HepG2 (cell line): ENCODE measurements around the gene HLA-F. TPM values are rescaled to one million over a fixed set of nuclear protein-coding genes. Genes with fewer than 3 reads are reported as not detected.

Experiments
- BORCS8-MEF2B ChIP-seq: sonication (generic); formaldehyde crosslinking; IDR thresholded peaks from 2 replicates; pipeline ENCODE4 v1.8.0; 2022; ENCODE audit warnings: mild to moderate bottlenecking, missing genetic modification reagents
- CREM ChIP-seq, 2 experiments: sonication (generic) in 1 of 2; formaldehyde crosslinking in 1 of 2; IDR thresholded peaks; 2 replicates each; pipeline versions ENCODE4 v1.4.0 to v1.6.1; 2016 to 2020; ENCODE audit warnings: antibody characterized with exemption in 1 of 2, mild to moderate bottlenecking in 1 of 2, missing genetic modification reagents in 1 of 2
- ELF3 ChIP-seq: IDR thresholded peaks from 2 replicates; pipeline ENCODE4 v1.6.1; 2016; ENCODE audit warnings: missing genetic modification reagents, missing compliant biosample characterization
- ERF ChIP-seq: IDR thresholded peaks from 2 replicates; pipeline ENCODE4 v1.6.1; 2018; ENCODE audit warnings: missing biosample characterization, missing genetic modification reagents
- GATAD2A ChIP-seq: IDR thresholded peaks from 2 replicates; pipeline ENCODE4 v1.6.1; 2016
- HNF1B ChIP-seq: sonication (generic); formaldehyde crosslinking; IDR thresholded peaks from 2 replicates; pipeline ENCODE4 v1.5.1; 2020; ENCODE audit warnings: mild to moderate bottlenecking, moderate library complexity, missing genetic modification reagents
- KDM5A ChIP-seq: fragments of 200-600 bp; sonication (generic); IDR thresholded peaks from 2 replicates; pipeline ENCODE4 v1.7.0; 2018; ENCODE audit warnings: antibody characterized with exemption, mild to moderate bottlenecking, low read length, borderline replicate concordance
- MAZ ChIP-seq, 2 experiments: sonication (generic) in 1 of 2; formaldehyde crosslinking in 1 of 2; IDR thresholded peaks; 2 replicates each; pipeline versions ENCODE4 v1.5.0 to v1.6.1; 2012 to 2020; ENCODE audit warnings: low read depth in 2 of 2, mild to moderate bottlenecking in 2 of 2, borderline replicate concordance in 1 of 2, improper control_type of control experiment in 1 of 2, low read length in 1 of 2, missing genetic modification reagents in 1 of 2, moderate library complexity in 1 of 2
- POLR2A ChIP-seq, 2 experiments: IDR thresholded peaks; 2 replicates each; pipeline ENCODE4 v1.6.1; 2011; ENCODE audit warnings: low read depth in 2 of 2, low read length in 2 of 2, mild to moderate bottlenecking in 1 of 2, moderate library complexity in 1 of 2; ENCODE audit not compliant: insufficient read depth in 1 of 2
- RCOR2 ChIP-seq: IDR thresholded peaks from 2 replicates; pipeline ENCODE4 v1.6.1; 2016; ENCODE audit warnings: missing biosample characterization, missing genetic modification reagents
- SCMH1 ChIP-seq: sonication (generic); formaldehyde crosslinking; IDR thresholded peaks from 2 replicates; pipeline ENCODE4 v1.9.0; 2021; ENCODE audit warnings: missing genetic modification reagents, mild to moderate bottlenecking, borderline replicate concordance
- THAP7 ChIP-seq: sonication (generic); formaldehyde crosslinking; IDR thresholded peaks from 2 replicates; pipeline ENCODE4 v1.8.1; 2023; ENCODE audit warnings: mild to moderate bottlenecking, missing genetic modification reagents
- ZBTB14 ChIP-seq: sonication (generic); formaldehyde crosslinking; IDR thresholded peaks from 2 replicates; pipeline ENCODE4 v1.4.0; 2020; ENCODE audit warnings: missing genetic modification reagents
- ZBTB4 ChIP-seq: sonication (generic); formaldehyde crosslinking; IDR thresholded peaks from 2 replicates; pipeline ENCODE4 v1.4.0; 2020; ENCODE audit warnings: missing genetic modification reagents, mild to moderate bottlenecking, borderline replicate concordance
- ZFP36L1 ChIP-seq: sonication (generic); formaldehyde crosslinking; IDR thresholded peaks from 2 replicates; pipeline ENCODE4 v1.8.0; 2022; ENCODE audit warnings: mild to moderate bottlenecking, missing genetic modification reagents, moderate library complexity
- ZNF317 ChIP-seq: sonication (generic); formaldehyde crosslinking; IDR thresholded peaks from 2 replicates; pipeline ENCODE4 v1.5.0; 2020; ENCODE audit warnings: mild to moderate bottlenecking, missing genetic modification reagents
- ZNF350 ChIP-seq: sonication (generic); formaldehyde crosslinking; IDR thresholded peaks from 2 replicates; pipeline ENCODE4 v1.4.0; 2020; ENCODE audit warnings: mild to moderate bottlenecking, low read depth, missing genetic modification reagents, borderline replicate concordance
- ZNF850 ChIP-seq: sonication (generic); formaldehyde crosslinking; conservative IDR thresholded peaks from 2 replicates; pipeline ENCODE4 v1.9.0; 2021; ENCODE audit warnings: mild to moderate bottlenecking, missing genetic modification reagents
- polyA plus RNA-seq, 8 experiments: library from polyadenylated mRNA; depleted of rRNA in 3 of 8; stranded (reverse) in 7 of 8; unstranded in 1 of 8; fragments of >200 nt; fragmentation: Illumina TruSeq in 4 of 8; extraction: Trizol in 4 of 8; gene quantifications; 2 replicates each; pipeline versions ENCODE4 v1.2.1 to v1.2.3, GENCODE V29; 2011 to 2016; ENCODE audit warnings: low read depth in 4 of 8, missing spikeins in 1 of 8, mixed read lengths in 1 of 8; ENCODE audit not compliant: insufficient read depth in 1 of 8
- total RNA-seq, 5 experiments: library from RNA; depleted of rRNA; stranded (reverse); fragments of >200 nt; fragmentation: Illumina TruSeq; extraction: Trizol; gene quantifications; 2 replicates each; pipeline ENCODE4 v1.2.3, GENCODE V29; 2016; ENCODE audit warnings: low read depth in 1 of 5
- TF ChIP-seq, protein P1 (sequence below): sonication (generic); formaldehyde crosslinking; IDR thresholded peaks from 2 replicates; pipeline ENCODE4 v1.8.0; 2022; ENCODE audit warnings: mild to moderate bottlenecking, missing genetic modification reagents

Gene HLA-F
- total and polyA plus RNA-seq, 2 of the 13 experiments (the other 11 are each of a cell fraction or from before 2014, with no cell fraction given): 6.0 to 6.1 TPM

GRCh38 chr6:29737707-29738630, 14.7 kb downstream of the HLA-F start (continued):
- TF ChIP-seq ZNF317: no peak
- TF ChIP-seq BORCS8-MEF2B (CRISPR knock-in tag): 0 out of 2 replicates have a peak, but pooled peaks have one; percentile 62
- TF ChIP-seq GATAD2A: 0 out of 2 replicates have a peak, but pooled peaks have one; percentile 16
- TF ChIP-seq RCOR2 (CRISPR knock-in tag): no peak
- TF ChIP-seq MAZ (IDR thresholded peaks at IDR 0.05; ENCODE audit: borderline replicate concordance, low read depth, low read length): no peak
- no peak for TF ChIP-seq MAZ (CRISPR knock-in tag; IDR thresholded peaks at IDR 0.05; ENCODE audit: low read depth)
- no peak for TF ChIP-seq ZBTB14 (CRISPR knock-in tag)
- 0 out of 2 replicates have a peak, but pooled peaks have one; percentile 54 for TF ChIP-seq HNF1B
- TF ChIP-seq ELF3 (CRISPR knock-in tag): peak; percentile 43; the same call in 1 of the 2 replicates
- TF ChIP-seq KDM5A: no peak
- no peak for TF ChIP-seq CREM (IDR thresholded peaks at IDR 0.05)
- TF ChIP-seq CREM (CRISPR knock-in tag; IDR thresholded peaks at IDR 0.05): no peak
- no peak for TF ChIP-seq ZBTB4
- TF ChIP-seq ZNF850 (CRISPR knock-in tag): no peak
- TF ChIP-seq SCMH1 (CRISPR knock-in tag): no peak
- TF ChIP-seq, protein P1, sequence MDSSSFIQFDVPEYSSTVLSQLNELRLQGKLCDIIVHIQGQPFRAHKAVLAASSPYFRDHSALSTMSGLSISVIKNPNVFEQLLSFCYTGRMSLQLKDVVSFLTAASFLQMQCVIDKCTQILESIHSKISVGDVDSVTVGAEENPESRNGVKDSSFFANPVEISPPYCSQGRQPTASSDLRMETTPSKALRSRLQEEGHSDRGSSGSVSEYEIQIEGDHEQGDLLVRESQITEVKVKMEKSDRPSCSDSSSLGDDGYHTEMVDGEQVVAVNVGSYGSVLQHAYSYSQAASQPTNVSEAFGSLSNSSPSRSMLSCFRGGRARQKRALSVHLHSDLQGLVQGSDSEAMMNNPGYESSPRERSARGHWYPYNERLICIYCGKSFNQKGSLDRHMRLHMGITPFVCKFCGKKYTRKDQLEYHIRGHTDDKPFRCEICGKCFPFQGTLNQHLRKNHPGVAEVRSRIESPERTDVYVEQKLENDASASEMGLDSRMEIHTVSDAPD (CRISPR knock-in tag): no peak
- no peak for TF ChIP-seq POLR2A (IDR thresholded peaks at IDR 0.05; ENCODE audit: insufficient read depth in 1 of 2, low read depth in 2 of 2, low read length in 2 of 2)
- TF ChIP-seq ZFP36L1 (CRISPR knock-in tag): no peak
- TF ChIP-seq ZNF350 (CRISPR knock-in tag): no peak
- 0 out of 2 replicates have a peak, but pooled peaks have one; percentile 25 for TF ChIP-seq ERF (CRISPR knock-in tag)
- TF ChIP-seq THAP7: no peak
